HCT116 (cell line): Measurements from ENCODE around the gene HOXB2. TPM values are rescaled to one million over a fixed set of nuclear protein-coding genes. Genes with fewer than 3 reads are reported as not detected.

Experiments
- ATAC-seq: fragments of 200-7000 bp; cut with Tn5 transposase; 2 replicates; pipeline ENCODE4 v1.9.1; 2020; ENCODE audit warnings: mild to moderate bottlenecking, moderate library complexity
- BruUV-seq: library from RNA; stranded (reverse); fragments of 400-500 nt; replicated peaks from 2 replicates; lab custom pipeline; 2021; lab: Mats Ljungman, UMichigan
- CTCF ChIA-PET: fragments of 300-600 bp; sonication (Branson Sonifier 250); formaldehyde crosslinking; loops from one replicate; lab custom pipeline; 2021; ENCODE audit warnings: antibody characterized with exemption; lab: Charles Lee
- POLR2A ChIA-PET: fragments of 300-600, 350-600 bp; sonication (Branson Sonifier 250); formaldehyde crosslinking; loops from one replicate; lab custom pipeline; 2021; ENCODE audit warnings: antibody characterized with exemption; lab: Charles Lee
- RAD21 ChIA-PET, 2 experiments: fragments of 300-600 bp; sonication (Branson Sonifier 250); formaldehyde crosslinking; loops; one replicate each; lab custom pipeline; 2023; ENCODE audit warnings: low total read pairs in 2 of 2; ENCODE audit not compliant: uncharacterized antibody in 2 of 2, unreplicated experiment in 2 of 2, low non-redundant PET in 1 of 2; lab: Charles Lee
- DNase-seq: peaks from one replicate; pipeline ENCODE4 v3.0.0-alpha.2; 2010; ENCODE audit warnings: low read depth, low spot score
- H2AFZ ChIP-seq: fragments of 200-600 bp; shearing (Covaris generic), sonication (generic); 2 replicates; pipeline ENCODE4 v1.6.1; 2017; ENCODE audit warnings: low read depth, mixed run types, mixed read lengths, antibody characterized with exemption, low read length; ENCODE audit not compliant: poor library complexity, severe bottlenecking
- H3K27ac ChIP-seq: 2 replicates; pipeline ENCODE4 v1.5.1; 2012; ENCODE audit warnings: low read depth, low read length
- H3K27me3 ChIP-seq: fragments of 200-600 bp; sonication (generic); 2 replicates; pipeline ENCODE4 v1.6.1; 2016; ENCODE audit warnings: mixed run types, low read length, mixed read lengths; ENCODE audit not compliant: insufficient read depth
- H3K36me3 ChIP-seq, 2 experiments: fragments of 200-500 bp in 1 of 2; fragments of 200-600 bp in 1 of 2; sonication (Bioruptor generic) in 1 of 2; sonication (generic) in 1 of 2; 2 replicates each; pipeline versions ENCODE4 v1.5.1 to v1.6.1; 2014 to 2016; ENCODE audit warnings: low read length in 2 of 2, inconsistent platforms in 1 of 2, mixed read lengths in 1 of 2, mixed run types in 1 of 2; ENCODE audit not compliant: insufficient read depth in 2 of 2, control insufficient read depth in 1 of 2
- H3K4me1 ChIP-seq, 2 experiments: fragments of 200-600 bp in 1 of 2; sonication (generic) in 1 of 2; 2 replicates each; pipeline versions ENCODE4 v1.5.1 to v1.6.1; 2012 to 2017; ENCODE audit warnings: low read length in 2 of 2, inconsistent platforms in 1 of 2, mild to moderate bottlenecking in 1 of 2, mixed read lengths in 1 of 2, mixed run types in 1 of 2, moderate library complexity in 1 of 2; ENCODE audit not compliant: insufficient read depth in 2 of 2, control insufficient read depth in 1 of 2
- H3K4me2 ChIP-seq: fragments of 200-600 bp; sonication (generic); 2 replicates; pipeline ENCODE4 v1.6.1; 2017; ENCODE audit warnings: mixed run types, low read length, mixed read lengths
- H3K4me3 ChIP-seq, 2 experiments: fragments of 200-600 bp in 1 of 2; sonication (generic) in 1 of 2; replicated peaks in 1 of 2; 2 replicates each; pipeline ENCODE4 v1.5.1; 2011 to 2016; ENCODE audit warnings: low read length in 2 of 2, control low read depth in 1 of 2, low read depth in 1 of 2, mild to moderate bottlenecking in 1 of 2, mixed read lengths in 1 of 2, mixed run types in 1 of 2
- H3K79me2 ChIP-seq: fragments of 200-600 bp; sonication (generic); 2 replicates; pipeline ENCODE4 v1.6.1; 2017; ENCODE audit warnings: mild to moderate bottlenecking, mixed run types, low read length, moderate library complexity, mixed read lengths; ENCODE audit not compliant: insufficient read depth
- H3K9ac ChIP-seq: fragments of 200-600 bp; sonication (generic); 2 replicates; pipeline ENCODE4 v1.6.1; 2016; ENCODE audit warnings: low read length, mixed read lengths
- H3K9me2 ChIP-seq: fragments of 200-600 bp; sonication (generic), shearing (Covaris generic); 2 replicates; pipeline ENCODE4 v1.6.1; 2017; ENCODE audit warnings: mixed run types, mild to moderate bottlenecking, moderate library complexity; ENCODE audit not compliant: insufficient read depth
- H3K9me3 ChIP-seq, 2 experiments: fragments of 200-500 bp in 1 of 2; fragments of 200-600 bp in 1 of 2; sonication (Bioruptor generic) in 1 of 2; sonication (generic) in 1 of 2; 2 replicates each; pipeline ENCODE4 v1.6.1; 2014 to 2017; ENCODE audit warnings: low read length in 2 of 2, mixed read lengths in 2 of 2, inconsistent platforms in 1 of 2, low read depth in 1 of 2, mild to moderate bottlenecking in 1 of 2, mixed run types in 1 of 2, moderate library complexity in 1 of 2; ENCODE audit not compliant: control insufficient read depth in 1 of 2, insufficient read depth in 1 of 2
- H4K20me1 ChIP-seq: fragments of 200-600 bp; sonication (generic), shearing (Covaris generic); 2 replicates; pipeline ENCODE4 v1.6.1; 2017; ENCODE audit warnings: mixed run types, mild to moderate bottlenecking, moderate library complexity; ENCODE audit not compliant: insufficient read depth
- CEBPB ChIP-seq: IDR thresholded peaks from 2 replicates; pipeline ENCODE4 v1.6.1; 2012; ENCODE audit warnings: low read depth
- EZH2 ChIP-seq: fragments of 200-600 bp; sonication (generic); IDR thresholded peaks from 2 replicates; pipeline ENCODE4 v1.6.1; 2017; ENCODE audit warnings: antibody characterized with exemption, mixed run types
- JUND ChIP-seq: IDR thresholded peaks from 2 replicates; pipeline ENCODE4 v1.6.1; 2012
- POLR2AphosphoS5 ChIP-seq: IDR thresholded peaks from 2 replicates; pipeline ENCODE4 v1.6.1; 2011; ENCODE audit warnings: mild to moderate bottlenecking, low read depth, low read length, moderate library complexity
- RAD21 ChIP-seq: IDR thresholded peaks from 2 replicates; pipeline ENCODE4 v1.6.1; 2012; ENCODE audit warnings: low read depth, mild to moderate bottlenecking
- SP1 ChIP-seq: IDR thresholded peaks from 2 replicates; pipeline ENCODE4 v1.6.1; 2012; ENCODE audit warnings: low read depth
- SRF ChIP-seq: IDR thresholded peaks from 2 replicates; pipeline ENCODE4 v1.6.1; 2012; ENCODE audit warnings: low read depth
- TCF7L2 ChIP-seq: IDR thresholded peaks from 2 replicates; pipeline ENCODE4 v1.7.0; 2011; ENCODE audit warnings: borderline replicate concordance, inconsistent platforms; ENCODE audit not compliant: insufficient read depth, insufficient read length; ENCODE audit errors: extremely low read depth
- intact Hi-C: fragments of 100-400 bp; cut with micrococcal nuclease; formaldehyde crosslinking; loops from 2 replicates; pipeline ENCODE4 v1.10.0; 2022
- total RNA-seq: library from RNA; stranded (reverse); gene quantifications from one replicate; pipeline ENCODE4 v1.2.1, GENCODE V29; 2021; ENCODE audit not compliant: unreplicated experiment
- TF ChIP-seq, protein P1 (sequence below): IDR thresholded peaks from 2 replicates; pipeline ENCODE4 v1.6.1; 2012
- TF ChIP-seq, protein P2 (sequence below): IDR thresholded peaks from 2 replicates; pipeline ENCODE4 v1.6.1; 2011; ENCODE audit warnings: mild to moderate bottlenecking, low read length, moderate library complexity; ENCODE audit not compliant: insufficient replicate concordance; ENCODE audit errors: extremely low read depth

The HOXB2 gene
- total RNA-seq, 1 experiment from 2014 or later: 2.0 TPM

DNA sequence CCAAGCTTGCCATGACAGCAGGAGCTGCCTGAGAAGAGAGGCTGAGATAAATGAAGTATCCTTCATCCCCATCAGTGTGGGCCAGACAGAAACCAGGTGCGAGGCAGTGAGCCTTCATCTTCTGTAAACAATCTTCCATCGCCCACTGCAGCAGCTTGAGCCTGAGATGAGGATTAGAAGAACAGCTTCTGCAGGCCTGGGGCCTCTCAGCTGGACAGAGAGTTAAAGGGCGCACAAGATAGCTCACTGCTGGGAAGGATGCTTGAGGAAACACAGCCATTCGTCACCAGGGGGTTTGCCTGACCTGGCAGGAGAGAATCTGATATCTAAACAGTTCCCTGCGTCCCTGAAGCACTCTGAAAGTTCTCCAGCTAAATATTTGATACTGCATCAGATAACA, 41.2 kb downstream of the HOXB2 start:
- ATAC-seq (no peak), DNase-seq (no peak)
- no TSS peak for BruUV-seq
- Histone ChIP-seq H3K4me2 (no peak overlapping the region), H3K27me3 (no peaks in the 10 kb centered on the region), H3K4me3 (no peak overlapping the region), H3K27ac (no peak overlapping the region), H3K4me1 (peaks cover 9 to 15% of the 10 kb centered on the region in 2 experiments), H3K9me2 (no peaks in the 10 kb centered on the region), H3K9ac (no peak overlapping the region), H3K36me3 (no peaks in the 10 kb centered on the region), H3K79me2 (no peaks in the 10 kb centered on the region), H4K20me1 (no peaks in the 10 kb centered on the region), H3K9me3 (no peaks in the 10 kb centered on the region), H2AFZ (no peak overlapping the region)
- TF ChIP-seq SRF (no peak), CEBPB (no peak), POLR2AphosphoS5 (no peak), JUND (no peak), EZH2 (no peak), TCF7L2 (no peak), SP1 (no peak), RAD21 (no peak)
- TF ChIP-seq, protein P1, sequence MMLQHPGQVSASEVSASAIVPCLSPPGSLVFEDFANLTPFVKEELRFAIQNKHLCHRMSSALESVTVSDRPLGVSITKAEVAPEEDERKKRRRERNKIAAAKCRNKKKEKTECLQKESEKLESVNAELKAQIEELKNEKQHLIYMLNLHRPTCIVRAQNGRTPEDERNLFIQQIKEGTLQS: no peak
- TF ChIP-seq, protein P2, sequence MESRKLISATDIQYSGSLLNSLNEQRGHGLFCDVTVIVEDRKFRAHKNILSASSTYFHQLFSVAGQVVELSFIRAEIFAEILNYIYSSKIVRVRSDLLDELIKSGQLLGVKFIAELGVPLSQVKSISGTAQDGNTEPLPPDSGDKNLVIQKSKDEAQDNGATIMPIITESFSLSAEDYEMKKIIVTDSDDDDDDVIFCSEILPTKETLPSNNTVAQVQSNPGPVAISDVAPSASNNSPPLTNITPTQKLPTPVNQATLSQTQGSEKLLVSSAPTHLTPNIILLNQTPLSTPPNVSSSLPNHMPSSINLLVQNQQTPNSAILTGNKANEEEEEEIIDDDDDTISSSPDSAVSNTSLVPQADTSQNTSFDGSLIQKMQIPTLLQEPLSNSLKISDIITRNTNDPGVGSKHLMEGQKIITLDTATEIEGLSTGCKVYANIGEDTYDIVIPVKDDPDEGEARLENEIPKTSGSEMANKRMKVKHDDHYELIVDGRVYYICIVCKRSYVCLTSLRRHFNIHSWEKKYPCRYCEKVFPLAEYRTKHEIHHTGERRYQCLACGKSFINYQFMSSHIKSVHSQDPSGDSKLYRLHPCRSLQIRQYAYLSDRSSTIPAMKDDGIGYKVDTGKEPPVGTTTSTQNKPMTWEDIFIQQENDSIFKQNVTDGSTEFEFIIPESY: no peak
- ChIA-PET RAD21 (no interaction called here), CTCF (interaction anchor here (0.7 to 1.0 kb wide), 2 partner anchors 12 to 19 kb away, joined by 3 read pairs; no protein-coding TSS in a partner anchor), POLR2A (no interaction called here)
- intact Hi-C loops: no loop called here
